HG02840 (cell line): ENCODE measurements around the gene CCDC183.

Experiments
- ATAC-seq: cut with Tn5 transposase; IDR thresholded peaks from one replicate; pipeline ENCODE4 v1.9.1; 2021; ENCODE audit warnings: mild to moderate bottlenecking, moderate library complexity, moderate number of reproducible peaks; ENCODE audit not compliant: unreplicated experiment, low FRiP score

Gene CCDC183

GRCh38 chr9:136846376-136847087 is 50.4 kb downstream of the CCDC183 start:
- ATAC-seq = no peak

- no peak for ATAC-seq
These were observed 51.1 kb downstream of the CCDC183 start for GRCh38 chr9:136847088-136847825.

DNA sequence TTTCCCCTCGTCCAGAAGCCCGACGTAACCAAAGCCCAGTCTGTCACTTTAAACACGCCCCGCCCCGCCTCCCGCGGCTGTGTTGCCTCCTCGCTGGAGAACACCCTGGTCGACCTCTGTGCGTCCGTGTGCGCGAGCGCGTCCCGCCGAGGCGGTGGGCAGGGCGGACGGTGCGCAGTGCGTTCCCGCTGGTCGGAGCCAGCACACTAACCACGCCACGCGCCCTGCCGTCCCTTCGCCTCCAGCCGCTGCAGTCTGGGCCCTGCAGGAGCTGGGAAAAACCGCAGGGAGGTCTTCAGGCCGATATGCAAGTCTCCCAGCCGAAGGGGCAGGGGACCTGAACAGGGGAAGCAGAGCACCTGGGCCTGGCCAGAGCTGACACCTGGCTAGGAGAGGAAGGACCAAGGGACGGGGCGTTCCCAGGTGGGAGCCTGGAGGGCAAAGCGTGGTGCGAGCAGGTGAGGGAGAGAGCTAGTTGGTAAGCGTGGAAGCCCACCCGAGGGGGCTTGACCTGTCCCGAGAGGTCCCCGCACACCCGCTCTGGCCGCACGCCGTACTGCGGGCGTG is 51.8 kb downstream of the CCDC183 start:
- ATAC-seq = no peak

DNA sequence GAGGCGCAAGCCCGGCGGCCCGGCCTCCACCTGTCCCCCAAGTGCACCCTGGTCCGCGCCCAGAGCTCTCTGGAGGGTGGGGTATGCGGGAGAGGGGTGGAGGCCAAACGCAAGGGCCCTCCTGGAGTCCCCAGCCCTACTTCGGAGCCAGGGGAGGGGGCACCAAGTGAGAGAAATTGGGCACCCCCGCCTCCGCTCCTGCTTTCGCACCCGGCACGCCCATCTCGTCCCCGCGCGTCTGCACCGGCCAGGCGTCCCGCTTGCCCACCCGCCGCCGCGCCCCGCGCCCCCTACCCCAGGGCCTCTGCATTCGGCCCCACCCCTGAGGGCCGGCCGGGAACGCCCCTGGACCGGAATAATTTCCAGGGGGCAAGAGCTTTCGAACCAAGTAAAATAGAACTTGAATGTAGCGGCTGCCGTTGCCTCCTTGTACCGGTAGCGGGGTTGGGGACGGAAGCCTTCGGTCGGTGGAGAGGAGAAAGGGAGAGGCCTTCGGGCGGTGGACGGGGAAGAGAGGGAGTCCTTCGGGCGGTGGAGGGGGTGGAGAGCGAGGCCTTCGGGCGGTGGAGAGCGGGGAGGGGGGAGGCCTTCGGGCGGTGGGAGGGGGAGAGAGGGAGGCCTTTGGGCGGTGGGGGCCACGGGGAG is 52.4 kb downstream of the CCDC183 start:
- no peak for ATAC-seq

DNA sequence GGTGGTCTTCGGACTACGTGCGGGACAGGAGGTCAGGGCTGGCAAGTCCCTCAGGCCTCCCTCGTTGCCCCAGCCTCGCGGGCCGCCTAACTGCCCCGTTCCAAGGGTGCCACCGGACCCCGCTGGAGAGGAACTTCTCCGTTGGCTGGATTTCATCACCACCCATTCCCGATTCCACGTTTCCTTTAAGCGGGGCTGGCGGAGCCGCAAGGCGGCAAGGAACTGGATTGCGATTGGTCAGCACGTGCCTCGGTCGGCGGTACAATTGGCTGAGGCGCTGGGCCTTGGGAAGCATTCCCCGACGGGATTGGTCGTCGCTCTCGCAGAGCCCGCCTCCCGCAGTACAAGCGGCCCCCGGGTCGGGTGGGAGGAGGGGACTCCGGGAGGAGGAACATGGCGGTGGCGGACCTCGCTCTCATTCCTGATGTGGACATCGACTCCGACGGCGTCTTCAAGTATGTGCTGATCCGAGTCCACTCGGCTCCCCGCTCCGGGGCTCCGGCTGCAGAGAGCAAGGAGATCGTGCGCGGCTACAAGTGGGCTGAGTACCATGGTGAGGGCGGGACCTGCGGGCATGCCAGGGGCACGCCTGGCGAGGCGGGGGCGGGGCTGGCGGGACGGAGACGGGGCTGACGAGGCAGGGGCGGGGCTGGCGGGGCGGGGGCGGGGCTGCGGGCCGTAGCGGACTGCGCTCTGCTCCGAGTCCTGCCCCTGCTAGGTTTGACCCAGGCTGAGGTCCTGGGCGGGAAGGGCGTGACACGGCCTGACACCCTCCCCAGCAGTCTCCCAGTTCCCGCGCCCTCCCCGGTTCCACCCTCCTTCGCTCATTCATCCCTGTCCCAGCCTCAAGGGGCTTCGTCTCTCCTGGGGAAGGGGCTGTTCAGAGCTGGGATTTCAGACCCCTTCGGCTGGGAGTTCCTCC is 53.2 kb downstream of the CCDC183 start, which contains the start of gene PHPT1:
Gene PHPT1 (plus strand): TSS at position 372 of the 922 bp plus-strand sequence. CDS start 22 bp downstream, at position 394.
- ATAC-seq = peak; percentile 85

- no peak for ATAC-seq
These were observed 54.1 kb downstream of the CCDC183 start for GRCh38 chr9:136849960-136850865.

- ATAC-seq = no peak
These were observed 55.0 kb downstream of the CCDC183 start for GRCh38 chr9:136850866-136851775.

DNA sequence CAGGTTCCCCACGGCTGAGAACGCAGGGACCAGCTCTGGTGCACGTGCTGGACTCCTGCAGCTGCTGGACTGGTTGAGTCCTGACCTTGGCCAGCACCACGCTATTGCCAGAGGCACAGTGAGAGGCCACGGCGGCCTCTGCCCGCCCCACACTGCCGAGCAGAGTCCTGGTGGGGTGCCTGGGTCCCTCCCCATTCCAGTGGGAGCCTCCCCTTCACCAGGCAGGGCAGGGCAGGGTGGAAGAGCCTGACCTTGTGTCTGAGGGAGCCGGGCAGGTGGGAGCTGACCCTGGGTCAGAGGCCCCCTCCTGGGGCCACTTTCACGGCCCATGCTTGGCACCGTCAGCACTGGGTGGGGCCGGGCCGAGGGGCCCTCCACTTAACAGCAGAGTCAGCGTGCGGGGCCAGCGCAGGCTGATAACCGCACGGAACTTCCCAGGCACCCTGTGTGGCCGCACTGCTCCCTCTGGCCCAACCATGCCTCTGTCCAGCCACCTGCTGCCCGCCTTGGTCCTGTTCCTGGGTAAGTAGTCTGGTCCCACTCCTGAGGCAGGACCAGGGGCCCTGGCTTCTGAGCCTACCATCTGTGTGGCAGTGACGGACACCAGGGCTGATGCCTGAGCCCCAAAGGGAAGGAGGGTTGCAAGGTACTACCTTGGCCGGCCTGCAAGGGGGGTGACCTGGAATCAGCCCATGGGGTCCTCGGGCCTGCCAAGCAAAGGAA is 56.0 kb downstream of the CCDC183 start, which contains the start of gene MAMDC4:
Gene MAMDC4 (plus strand): TSS at position 406 of the 723 bp plus-strand sequence. CDS start 71 bp downstream, at position 477.
- ATAC-seq = no peak

DNA sequence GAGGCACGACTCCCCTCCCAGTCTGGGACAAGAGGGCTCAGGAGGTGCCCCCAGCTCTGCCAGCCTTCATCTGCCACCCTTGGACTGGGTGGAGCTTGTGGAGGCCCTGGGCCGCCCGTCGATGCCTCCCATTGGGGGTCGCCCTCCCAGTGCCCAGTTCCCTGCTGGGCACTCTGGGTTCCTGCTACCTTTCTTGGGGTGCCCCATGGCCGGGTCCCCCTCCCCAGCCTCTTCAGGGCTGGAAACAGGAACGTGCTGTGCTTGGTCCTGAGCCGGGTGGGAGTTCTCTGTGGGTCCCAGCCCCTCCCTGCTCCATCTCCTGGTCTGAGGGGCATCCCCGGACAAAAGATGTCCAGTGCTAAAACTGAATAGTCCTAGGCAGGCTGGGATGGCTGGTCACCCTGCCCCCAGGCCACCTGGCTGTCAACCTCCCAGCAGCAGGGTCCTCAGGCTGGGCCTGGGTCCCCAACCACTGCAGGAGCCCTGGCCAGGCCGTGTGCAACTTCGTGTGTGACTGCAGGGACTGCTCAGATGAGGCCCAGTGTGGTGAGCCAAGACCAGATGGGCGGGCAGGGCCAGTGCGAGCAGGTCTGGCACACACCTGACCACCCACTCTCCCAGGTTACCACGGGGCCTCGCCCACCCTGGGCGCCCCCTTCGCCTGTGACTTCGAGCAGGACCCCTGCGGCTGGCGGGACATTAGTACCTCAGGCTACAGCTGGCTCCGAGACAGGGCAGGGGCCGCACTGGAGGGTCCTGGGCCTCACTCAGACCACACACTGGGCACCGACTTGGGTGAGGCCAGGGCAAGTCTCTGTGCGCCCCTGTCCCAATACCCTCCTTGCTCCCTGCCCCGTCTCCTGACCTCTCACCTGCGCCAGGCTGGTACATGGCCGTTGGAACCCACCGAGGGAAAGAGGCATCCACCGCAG is 56.8 kb downstream of the CCDC183 start:
- no peak for ATAC-seq

DNA sequence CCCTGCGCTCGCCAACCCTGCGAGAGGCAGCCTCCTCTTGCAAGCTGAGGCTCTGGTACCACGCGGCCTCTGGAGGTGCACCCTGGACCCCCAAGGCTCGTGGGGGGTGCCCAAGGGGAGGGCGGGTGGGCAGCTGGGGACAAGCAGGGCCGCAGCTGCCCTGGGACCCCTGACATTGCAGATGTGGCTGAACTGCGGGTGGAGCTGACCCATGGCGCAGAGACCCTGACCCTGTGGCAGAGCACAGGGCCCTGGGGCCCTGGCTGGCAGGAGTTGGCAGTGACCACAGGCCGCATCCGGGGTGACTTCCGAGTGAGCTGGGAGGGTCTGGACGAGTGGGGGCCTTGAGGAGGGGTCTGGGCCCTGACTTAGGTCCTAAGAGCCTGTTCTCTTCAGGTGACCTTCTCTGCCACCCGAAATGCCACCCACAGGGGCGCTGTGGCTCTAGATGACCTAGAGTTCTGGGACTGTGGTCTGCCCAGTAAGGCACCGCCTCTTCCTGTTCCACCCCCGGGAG is 57.5 kb downstream of the CCDC183 start:
- ATAC-seq = no peak

- no peak for ATAC-seq
These were observed 58.1 kb downstream of the CCDC183 start for GRCh38 chr9:136854113-136854841.

DNA sequence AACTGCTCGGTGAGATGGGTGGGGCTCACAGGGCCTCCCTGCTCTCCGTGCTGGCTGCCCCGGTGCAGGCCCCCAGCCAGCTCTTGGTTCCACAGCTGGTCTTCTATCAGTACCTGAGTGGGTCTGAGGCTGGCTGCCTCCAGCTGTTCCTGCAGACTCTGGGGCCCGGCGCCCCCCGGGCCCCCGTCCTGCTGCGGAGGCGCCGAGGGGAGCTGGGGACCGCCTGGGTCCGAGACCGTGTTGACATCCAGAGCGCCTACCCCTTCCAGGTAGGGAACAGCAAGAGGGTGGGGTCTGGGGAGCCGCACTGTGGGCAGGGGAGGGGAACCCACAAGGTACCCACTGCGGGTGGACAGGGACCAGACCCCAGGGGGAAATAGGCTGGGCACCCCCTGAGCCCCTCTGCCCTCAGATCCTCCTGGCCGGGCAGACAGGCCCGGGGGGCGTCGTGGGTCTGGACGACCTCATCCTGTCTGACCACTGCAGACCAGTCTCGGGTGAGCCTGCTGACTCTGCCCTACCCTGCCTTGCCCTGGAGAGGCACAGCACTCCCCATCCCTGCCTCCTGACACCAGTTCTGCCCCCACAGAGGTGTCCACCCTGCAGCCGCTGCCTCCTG is 58.8 kb downstream of the CCDC183 start:
- ATAC-seq = no peak

- ATAC-seq = no peak
These were observed 59.4 kb downstream of the CCDC183 start for GRCh38 chr9:136855461-136856078.

DNA sequence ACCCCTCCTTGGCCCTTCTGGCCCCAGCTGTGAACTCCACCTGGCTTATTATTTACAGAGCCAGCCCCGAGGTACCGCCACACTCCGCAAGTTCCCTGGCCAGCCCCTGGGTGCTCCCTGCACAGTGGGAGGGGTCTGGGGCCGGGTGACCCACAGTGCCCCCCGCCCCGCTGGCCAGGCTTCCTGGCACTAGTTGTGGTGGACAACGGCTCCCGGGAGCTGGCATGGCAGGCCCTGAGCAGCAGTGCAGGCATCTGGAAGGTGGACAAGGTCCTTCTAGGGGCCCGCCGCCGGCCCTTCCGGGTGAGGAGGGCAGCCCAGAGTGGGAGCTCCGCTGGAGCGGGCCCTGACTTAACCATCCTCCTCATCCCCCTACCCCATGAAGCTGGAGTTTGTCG is 59.9 kb downstream of the CCDC183 start:
- ATAC-seq = no peak
